GM08714 (cell line): ENCODE data around the gene ERLIN1.
"Not testable (repeated sequence)": the region's sequence is repeated elsewhere in the genome, so short reads cannot be mapped to it uniquely, and the experiment has no call there.

Experiments used
- H3K4me3 ChIP-seq: fragments of 200-500 bp; sonication (Bioruptor generic); 2 replicates; pipeline ENCODE4 v1.5.1; 2014; ENCODE audit warnings: mild to moderate bottlenecking, low read length, inconsistent platforms
- ZNF274 ChIP-seq: IDR thresholded peaks from 2 replicates; pipeline ENCODE4 v1.6.1; 2012; ENCODE audit warnings: mild to moderate bottlenecking, low read depth, low read length

ERLIN1 gene

GRCh38 chr10:100132427-100132826 is 53.4 kb downstream of the ERLIN1 start:
- no peak overlapping the region for H3K4me3 ChIP-seq
- no peak for TF ChIP-seq ZNF274

GRCh38 chr10:100131571-100131970 is 54.3 kb downstream of the ERLIN1 start:
- TF ChIP-seq ZNF274, result no peak
- no peak overlapping the region for H3K4me3 ChIP-seq

GRCh38 chr10:100130831-100131230 is 55.0 kb downstream of the ERLIN1 start:
- no peak for TF ChIP-seq ZNF274
- no peak overlapping the region for H3K4me3 ChIP-seq

- H3K4me3 ChIP-seq, result no peak overlapping the region
- no peak for TF ChIP-seq ZNF274
These were observed 56.4 kb downstream of the ERLIN1 start for GRCh38 chr10:100129424-100129823.

GRCh38 chr10:100128951-100129350 is 56.9 kb downstream of the ERLIN1 start:
- no peak for TF ChIP-seq ZNF274
- H3K4me3 ChIP-seq, result no peak overlapping the region

GRCh38 chr10:100125335-100125734 is 60.5 kb downstream of the ERLIN1 start:
- not testable (repeated sequence) for H3K4me3 ChIP-seq

- no peak for TF ChIP-seq ZNF274
- H3K4me3 ChIP-seq, result no peak overlapping the region
These were observed 61.7 kb downstream of the ERLIN1 start for GRCh38 chr10:100124097-100124496.

- TF ChIP-seq ZNF274, result no peak
These were observed 63.0 kb downstream of the ERLIN1 start for GRCh38 chr10:100122780-100123179.

GRCh38 chr10:100120550-100120949 is 65.3 kb downstream of the ERLIN1 start:
- no peak for TF ChIP-seq ZNF274
- no peak overlapping the region for H3K4me3 ChIP-seq

More at GRCh38 chr10:100122780-100123179, 63.0 kb downstream of the ERLIN1 start:
- no peak overlapping the region for H3K4me3 ChIP-seq

- H3K4me3 ChIP-seq, result no peak overlapping the region
- no peak for TF ChIP-seq ZNF274
These were observed 66.1 kb downstream of the ERLIN1 start for GRCh38 chr10:100119726-100120125.

GRCh38 chr10:100114976-100115770 is 70.7 kb downstream of the ERLIN1 start:
- no peak for TF ChIP-seq ZNF274
- no peak overlapping the region for H3K4me3 ChIP-seq

GRCh38 chr10:100114460-100114859 is 71.4 kb downstream of the ERLIN1 start:
- no peak overlapping the region for H3K4me3 ChIP-seq
- no peak for TF ChIP-seq ZNF274

GRCh38 chr10:100109670-100110069 is 76.2 kb downstream of the ERLIN1 start:
- no peak overlapping the region for H3K4me3 ChIP-seq
- no peak for TF ChIP-seq ZNF274

- no peak overlapping the region for H3K4me3 ChIP-seq
- no peak for TF ChIP-seq ZNF274
These were observed 79.0 kb downstream of the ERLIN1 start for GRCh38 chr10:100106865-100107264.

- TF ChIP-seq ZNF274, result no peak
These were observed 81.5 kb downstream of the ERLIN1 start for GRCh38 chr10:100104300-100104699.

GRCh38 chr10:100103581-100103980 is 82.2 kb downstream of the ERLIN1 start:
- no peak for TF ChIP-seq ZNF274

More at GRCh38 chr10:100104300-100104699, 81.5 kb downstream of the ERLIN1 start:
- H3K4me3 ChIP-seq, result no peak overlapping the region

More at GRCh38 chr10:100103581-100103980, 82.2 kb downstream of the ERLIN1 start:
- no peak overlapping the region for H3K4me3 ChIP-seq
